Brain microvascular endothelial cell (primary cell): ENCODE data around the gene CLASRP.

Source experiments
- DNase-seq: peaks from one replicate; pipeline ENCODE4 v3.0.0-alpha.2; 2020
- H3K27ac ChIP-seq: fragments of 250-450 bp; sonication (Bioruptor Pico); 2 replicates; pipeline ENCODE4 v1.5.1; 2020; ENCODE audit warnings: mild to moderate bottlenecking, moderate library complexity
- H3K27me3 ChIP-seq: fragments of 250-450 bp; sonication (Bioruptor Pico); replicated peaks from 2 replicates; pipeline ENCODE4 v1.5.1; 2020; ENCODE audit warnings: mild to moderate bottlenecking
- H3K36me3 ChIP-seq: fragments of 250-450 bp; sonication (Bioruptor Pico); replicated peaks from 2 replicates; pipeline ENCODE4 v1.5.1; 2020; ENCODE audit warnings: mild to moderate bottlenecking
- H3K4me3 ChIP-seq: 2 replicates; pipeline ENCODE4 v1.5.1; 2011; ENCODE audit warnings: low read depth, mild to moderate bottlenecking, control low read depth, low read length, moderate library complexity
- CTCF ChIP-seq: IDR thresholded peaks from 2 replicates; pipeline ENCODE4 v1.5.1; 2011; ENCODE audit warnings: low read depth, mild to moderate bottlenecking, moderate library complexity, low read length, control low read depth, inconsistent platforms; ENCODE audit errors: missing control alignments
- in situ Hi-C: cut with HindIII; loops from 2 replicates; pipeline ENCODE4 v1.10.0; 2017; ENCODE audit warnings: low sequenced_read_pairs, low pct_ligation_motif_present

The CLASRP gene

DNA sequence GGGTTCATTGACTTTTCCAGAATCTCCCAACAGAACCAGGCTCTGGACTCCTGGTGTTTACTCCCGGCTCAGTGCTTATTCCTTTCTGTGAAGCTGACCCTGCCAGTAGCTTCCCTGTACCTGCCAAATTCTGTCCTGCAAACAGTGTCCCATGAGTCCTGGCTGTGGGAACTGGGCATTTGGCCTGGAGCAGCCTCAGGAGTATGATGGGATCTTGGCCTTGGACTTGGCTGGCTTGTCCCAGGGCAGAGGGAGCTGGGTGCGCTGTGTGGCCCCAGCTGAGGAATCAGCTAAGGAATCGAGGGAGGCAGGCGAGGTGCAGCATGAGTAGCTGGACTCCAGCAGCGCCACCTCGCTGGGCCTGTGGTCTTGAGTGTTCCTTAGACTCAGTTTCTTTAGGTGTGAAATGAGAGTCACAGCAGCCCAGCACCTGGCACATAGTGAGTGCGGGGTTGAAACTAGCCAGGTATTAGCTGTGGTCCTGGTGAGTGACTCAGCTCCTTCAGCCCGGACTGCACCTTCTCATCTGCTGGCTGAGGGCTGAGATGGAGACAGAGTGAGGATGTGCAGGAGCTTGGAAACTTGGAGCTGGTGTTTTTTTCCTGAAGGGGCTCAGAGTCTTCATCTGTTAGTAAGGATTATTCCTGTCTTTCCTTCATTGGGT lies 10.4 kb downstream of the CLASRP start:
- DNase-seq = no peak
- Histone ChIP-seq H3K27ac (no peak overlapping the region), H3K36me3 (peaks cover 43% of the 10 kb centered on the region), H3K27me3 (no peaks in the 10 kb centered on the region), H3K4me3 (no peak overlapping the region)
- no peak for TF ChIP-seq CTCF
- in situ Hi-C loops = no loop called here

DNA sequence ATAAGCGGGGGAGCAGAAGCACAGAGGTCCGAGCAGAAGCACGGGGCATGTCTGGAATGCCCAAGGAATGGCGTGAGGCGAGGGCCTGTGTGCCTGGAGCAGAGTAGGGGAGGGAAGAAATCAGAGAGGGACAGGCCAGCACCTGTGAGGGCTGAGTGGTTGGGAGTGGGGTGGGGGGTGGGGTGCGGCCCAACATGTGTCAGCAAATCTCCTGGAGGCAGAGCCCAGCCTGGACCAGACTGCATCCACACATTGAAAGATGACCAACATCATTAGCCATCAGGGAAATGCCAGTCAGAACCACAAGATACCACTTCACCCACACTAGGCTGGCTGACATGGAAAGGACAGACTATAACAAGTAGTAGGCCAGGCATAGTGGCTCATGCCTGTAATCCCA lies 11.2 kb downstream of the CLASRP start:
- Histone ChIP-seq H3K4me3 (no peak overlapping the region), H3K27me3 (no peaks in the 10 kb centered on the region), H3K36me3 (peaks cover 43% of the 10 kb centered on the region), H3K27ac (no peak overlapping the region)
- in situ Hi-C loops = no loop called here
- DNase-seq = no peak
- no peak for TF ChIP-seq CTCF

GRCh38 chr19:45051929-45052579 lies 13.2 kb downstream of the CLASRP start:
- no peak for DNase-seq
- peaks cover 41% of the 10 kb centered on the region for H3K36me3 ChIP-seq

GRCh38 chr19:45056831-45057230 lies 18.0 kb downstream of the CLASRP start:
- peaks cover 83% of the 10 kb centered on the region for H3K36me3 ChIP-seq
- no peak overlapping the region for H3K27ac ChIP-seq
- in situ Hi-C loops = no loop called here
- DNase-seq = no peak
- H3K27me3 ChIP-seq = no peaks in the 10 kb centered on the region
- no peak for TF ChIP-seq CTCF
- no peak overlapping the region for H3K4me3 ChIP-seq

More at GRCh38 chr19:45051929-45052579, 13.2 kb downstream of the CLASRP start:
- in situ Hi-C loops = no loop called here
- Histone ChIP-seq H3K4me3 (no peak overlapping the region), H3K27ac (no peak overlapping the region), H3K27me3 (no peaks in the 10 kb centered on the region)
- no peak for TF ChIP-seq CTCF

DNA sequence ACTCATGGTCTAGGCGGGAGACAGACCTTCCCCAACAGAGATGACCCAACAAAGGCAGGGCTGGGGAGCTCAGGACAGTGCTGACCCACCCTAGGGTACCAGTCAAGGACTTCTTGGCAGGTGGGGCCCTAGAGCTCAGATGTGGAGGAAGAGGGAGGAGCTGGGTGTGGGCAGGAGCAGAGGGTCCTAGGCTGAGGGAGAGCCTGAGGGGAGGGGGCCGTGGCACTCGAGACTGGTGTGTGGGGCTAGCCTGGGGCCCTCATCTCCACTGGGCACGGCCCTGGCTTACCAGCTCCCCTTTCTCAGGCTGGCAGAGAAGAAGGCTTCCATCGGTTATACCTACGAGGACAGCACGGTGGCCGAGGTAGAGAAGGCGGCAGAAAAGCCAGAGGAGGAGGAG lies 18.6 kb downstream of the CLASRP start:
- Histone ChIP-seq H3K27ac (no peak overlapping the region), H3K4me3 (no peak overlapping the region), H3K36me3 (peaks cover 89% of the 10 kb centered on the region), H3K27me3 (no peaks in the 10 kb centered on the region)
- no peak for DNase-seq
- no peak for TF ChIP-seq CTCF
- in situ Hi-C loops = no loop called here
